Posterior cingulate gyrus (tissue), 11 donors: ENCODE results near the gene GLIPR2.
"Not testable (repeated sequence)": the region's sequence is repeated elsewhere in the genome, so short reads cannot be mapped to it uniquely, and the experiment has no call there.

Experiments used
- DNase-seq, 10 donors: peaks; one replicate each; pipeline versions ENCODE4 v3.0.0 to v3.0.0-alpha.2; 2020 to 2021; ENCODE audit warnings: mixed read lengths in 3 of 10
- intact Hi-C: fragments of 100-400 bp; cut with DNase I; formaldehyde crosslinking; loops from one replicate; pipeline ENCODE4 v1.15.1; 2023

The GLIPR2 gene, protein sequence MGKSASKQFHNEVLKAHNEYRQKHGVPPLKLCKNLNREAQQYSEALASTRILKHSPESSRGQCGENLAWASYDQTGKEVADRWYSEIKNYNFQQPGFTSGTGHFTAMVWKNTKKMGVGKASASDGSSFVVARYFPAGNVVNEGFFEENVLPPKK

DNA sequence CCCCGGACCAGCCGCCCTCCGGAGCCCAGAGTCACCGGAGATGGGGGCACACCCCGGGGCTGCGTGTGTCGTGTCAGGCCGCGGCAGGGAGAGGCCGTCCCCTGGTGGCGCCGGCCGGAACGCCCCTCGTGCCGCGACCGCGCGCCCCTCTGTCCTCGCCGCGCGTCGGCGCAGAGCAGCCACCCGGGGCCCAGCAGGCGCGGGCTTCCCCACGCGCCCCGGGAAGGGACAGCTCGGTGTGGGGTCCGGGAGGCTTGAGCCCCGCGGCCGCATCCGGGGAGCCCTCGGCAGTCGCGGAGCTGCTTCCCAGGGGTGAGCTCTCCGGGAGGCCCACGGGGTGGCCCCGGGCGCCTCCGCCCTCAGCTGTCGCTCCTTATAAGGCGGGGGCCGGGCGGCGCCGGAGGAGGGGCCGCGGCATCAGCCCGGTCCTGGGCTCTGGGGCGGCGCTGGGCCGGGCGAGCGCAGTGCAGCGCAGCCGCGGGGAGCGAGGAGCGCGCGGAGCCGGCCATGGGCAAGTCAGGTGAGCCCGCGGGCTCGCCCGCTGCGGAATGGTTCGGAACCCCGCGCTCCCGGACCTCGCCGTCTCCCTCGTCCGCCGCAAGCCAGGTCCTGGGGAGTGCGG, at the start of gene GLIPR2:
GLIPR2 (plus strand) TSS at position 462 of the 622 bp plus-strand sequence; CDS start at position 508, 46 bp downstream.
- intact Hi-C loops: no loop called here
- DNase-seq: peak; percentile 43 to 97 (median 72)

DNA sequence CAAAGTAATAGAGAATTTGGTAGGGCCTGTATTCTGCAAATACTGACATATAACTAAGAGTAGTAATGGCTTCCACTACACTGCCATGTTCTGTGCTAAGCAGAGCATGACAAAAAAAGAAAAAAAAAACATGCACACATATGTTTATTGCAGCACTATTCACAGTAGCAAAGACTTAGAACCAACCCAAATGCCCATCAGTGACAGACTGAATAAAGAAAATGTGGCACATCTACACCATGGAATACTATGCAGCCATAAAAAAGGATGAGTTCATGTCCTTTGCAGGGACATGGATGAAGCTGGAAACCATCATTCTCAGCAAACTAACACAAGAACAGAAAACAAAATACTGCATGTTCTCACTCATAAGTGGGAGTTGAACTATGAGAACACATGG, 49.5 kb upstream of the GLIPR2 start:
- intact Hi-C loops, DNase-seq: not testable (repeated sequence)

DNA sequence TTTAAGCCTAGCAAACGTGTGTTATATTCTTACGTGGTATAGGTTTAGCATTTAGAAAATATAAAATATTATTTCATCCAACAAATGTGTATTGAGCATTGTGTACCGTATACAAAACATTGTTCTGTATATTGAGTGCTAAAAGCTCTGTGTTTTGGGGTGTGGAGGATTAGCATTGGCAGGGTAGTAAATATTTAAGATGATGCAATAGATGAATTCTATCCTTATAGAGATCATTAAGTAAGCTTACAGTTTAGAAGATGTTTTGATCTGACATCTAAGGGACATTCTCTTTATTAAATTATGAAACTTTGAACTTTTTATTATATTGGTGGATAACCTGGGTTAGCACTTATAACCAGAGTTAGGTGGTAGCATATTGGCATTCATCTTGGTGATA, 48.5 kb upstream of the GLIPR2 start:
- intact Hi-C loops: no loop called here
- no peak for DNase-seq

DNA sequence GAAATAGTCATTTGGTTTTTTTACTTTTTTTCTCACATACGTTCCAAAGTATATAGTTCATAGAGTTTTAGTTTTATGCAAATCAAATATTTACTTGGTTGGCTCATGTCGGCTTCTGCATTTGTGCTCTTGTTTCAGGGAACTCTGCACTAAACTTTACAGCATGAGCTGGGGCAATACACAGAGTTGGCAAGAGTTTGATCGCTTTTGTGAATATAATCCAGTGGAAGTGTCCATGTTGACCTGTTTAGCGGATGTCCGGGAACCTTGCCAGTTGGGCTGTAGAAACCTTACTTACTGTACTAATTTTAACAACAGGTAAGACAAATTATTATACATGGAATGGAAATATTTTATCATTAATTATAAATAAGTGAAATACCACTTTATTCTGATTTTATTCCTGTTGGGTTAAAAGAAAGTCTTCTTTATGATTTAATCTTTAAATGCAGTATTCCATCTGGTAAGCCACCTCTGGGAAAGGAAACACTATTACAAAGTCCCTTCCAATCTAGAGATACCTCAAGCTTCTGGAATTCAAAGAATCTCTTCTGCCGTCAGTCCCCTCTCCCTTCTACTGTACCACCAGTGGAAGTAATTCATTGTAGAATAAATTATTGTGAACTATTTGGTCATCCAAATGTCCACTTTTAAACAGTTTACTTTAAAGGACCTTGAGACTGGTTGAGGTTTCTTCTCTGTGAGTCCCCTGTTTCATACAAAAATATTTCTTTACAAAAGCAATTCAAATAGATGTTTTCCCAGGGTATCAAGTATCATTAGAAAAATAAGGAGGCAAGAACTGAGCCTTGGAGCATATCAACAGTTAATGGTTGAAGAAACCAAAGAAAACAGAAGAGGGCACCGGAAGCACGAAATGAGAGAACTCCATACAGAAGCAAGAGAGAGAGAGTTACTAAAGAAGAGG, 45.2 kb upstream of the GLIPR2 start:
- no peak for DNase-seq
- intact Hi-C loops: no loop called here

DNA sequence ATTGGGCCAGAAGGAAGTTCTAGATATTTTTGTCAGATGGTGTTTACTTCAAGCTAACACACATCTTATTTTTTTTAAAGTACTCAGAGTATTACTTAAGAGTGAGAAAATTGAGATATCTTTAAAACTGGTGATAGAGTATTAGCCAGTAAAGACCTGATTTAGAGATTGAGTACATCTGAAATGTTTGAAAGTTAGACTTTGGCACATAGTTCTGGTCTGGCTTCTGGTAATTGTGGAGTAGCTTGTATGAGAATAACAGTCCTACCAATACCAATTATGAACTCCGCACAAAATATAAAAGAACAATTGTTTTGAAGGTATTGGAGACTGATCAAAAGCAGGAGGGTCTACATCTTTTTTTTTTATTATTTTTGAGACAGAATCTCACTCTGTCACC, 44.5 kb upstream of the GLIPR2 start:
- DNase-seq: no peak
- intact Hi-C loops: no loop called here

DNA sequence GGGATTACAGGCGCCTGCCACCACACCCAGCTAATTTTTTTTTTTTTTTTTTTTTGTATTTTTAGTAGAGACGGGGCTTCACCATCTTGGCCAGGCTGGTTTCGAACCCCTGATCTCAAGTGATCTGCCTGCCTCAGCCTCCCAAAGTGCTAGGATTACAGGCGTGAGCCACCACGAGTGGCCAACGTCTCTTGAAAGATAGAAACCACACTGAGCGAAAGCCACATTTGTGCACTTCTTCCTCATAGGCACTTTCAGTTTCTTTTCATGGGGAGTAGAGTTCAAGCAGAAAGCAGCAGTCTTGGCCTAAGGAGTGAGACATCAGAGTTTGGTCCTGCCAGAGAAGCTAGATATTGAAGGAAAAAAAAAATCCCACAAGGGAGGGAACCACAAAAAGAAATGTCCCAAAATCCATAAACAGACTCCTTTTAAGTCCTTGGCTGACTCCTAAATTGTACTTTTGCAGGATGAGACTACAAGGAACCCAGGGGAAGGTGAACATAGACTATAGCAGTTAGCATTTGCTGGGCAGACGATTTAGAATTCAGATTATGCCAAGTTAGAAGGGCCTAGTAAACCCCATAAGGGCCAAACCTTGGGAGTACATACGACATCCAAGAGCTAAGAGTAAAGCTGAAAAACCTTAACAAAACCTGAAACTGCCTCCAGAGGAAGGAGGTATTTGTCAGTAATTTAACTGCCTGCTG, 43.9 kb upstream of the GLIPR2 start:
- intact Hi-C loops: no loop called here
- no peak for DNase-seq

DNA sequence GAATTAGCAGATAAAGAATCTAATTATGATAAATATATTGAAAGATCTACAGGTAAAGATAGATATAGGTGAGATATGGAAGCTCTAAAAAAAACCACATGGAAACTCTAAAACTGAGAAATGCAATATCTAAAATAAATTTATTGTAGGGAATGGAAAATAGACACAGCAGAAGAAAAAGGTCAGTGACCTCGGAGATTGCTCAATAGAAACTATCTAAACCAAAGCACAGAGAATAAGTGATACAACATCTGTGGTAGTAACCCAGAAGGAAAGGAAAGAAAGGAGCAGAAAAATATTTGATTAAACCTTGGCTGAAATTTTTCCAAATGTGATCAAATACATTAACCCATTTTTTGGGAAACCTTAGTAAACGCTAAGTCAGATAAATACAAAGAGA, 43.1 kb upstream of the GLIPR2 start:
- intact Hi-C loops: no loop called here
- no peak for DNase-seq

DNA sequence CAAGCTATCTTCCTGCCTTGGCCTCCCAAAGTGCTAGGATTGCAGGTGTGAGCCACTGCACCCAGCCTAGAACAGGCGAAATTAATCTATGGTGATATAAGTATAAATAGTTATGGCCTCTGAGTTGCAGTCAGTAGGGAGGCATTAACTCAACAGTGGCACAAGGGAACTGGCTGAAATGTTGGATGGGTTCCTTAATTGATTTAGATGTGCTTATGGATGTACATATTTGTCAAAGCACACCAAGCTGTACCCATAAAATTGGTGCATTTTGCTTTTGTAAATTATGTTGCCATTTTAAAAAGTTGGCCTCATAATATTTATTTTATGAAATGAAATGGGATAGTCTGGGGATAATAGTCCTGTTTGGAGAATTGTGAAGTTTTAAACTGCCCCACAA, 36.8 kb upstream of the GLIPR2 start:
- no peak for DNase-seq
- intact Hi-C loops: no loop called here

DNA sequence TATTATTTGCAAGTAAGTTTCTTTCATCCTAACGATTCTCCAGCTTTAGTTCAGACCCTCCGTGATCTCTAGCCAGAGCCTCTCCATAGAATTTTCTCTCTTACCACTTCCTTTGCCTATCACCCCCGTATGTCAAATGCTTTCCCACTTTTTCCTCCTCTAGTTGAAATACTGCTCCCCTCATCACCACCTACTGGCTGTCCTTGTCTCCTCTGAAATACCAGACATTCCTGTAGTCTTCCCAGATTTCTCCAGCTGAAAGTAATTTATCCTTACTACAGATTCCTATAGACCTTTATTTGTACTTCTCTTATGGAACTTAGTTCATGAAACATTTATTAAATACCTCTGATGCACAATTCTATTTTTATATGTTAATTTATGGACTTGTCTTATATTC, 36.0 kb upstream of the GLIPR2 start:
- DNase-seq: no peak
- intact Hi-C loops: no loop called here

DNA sequence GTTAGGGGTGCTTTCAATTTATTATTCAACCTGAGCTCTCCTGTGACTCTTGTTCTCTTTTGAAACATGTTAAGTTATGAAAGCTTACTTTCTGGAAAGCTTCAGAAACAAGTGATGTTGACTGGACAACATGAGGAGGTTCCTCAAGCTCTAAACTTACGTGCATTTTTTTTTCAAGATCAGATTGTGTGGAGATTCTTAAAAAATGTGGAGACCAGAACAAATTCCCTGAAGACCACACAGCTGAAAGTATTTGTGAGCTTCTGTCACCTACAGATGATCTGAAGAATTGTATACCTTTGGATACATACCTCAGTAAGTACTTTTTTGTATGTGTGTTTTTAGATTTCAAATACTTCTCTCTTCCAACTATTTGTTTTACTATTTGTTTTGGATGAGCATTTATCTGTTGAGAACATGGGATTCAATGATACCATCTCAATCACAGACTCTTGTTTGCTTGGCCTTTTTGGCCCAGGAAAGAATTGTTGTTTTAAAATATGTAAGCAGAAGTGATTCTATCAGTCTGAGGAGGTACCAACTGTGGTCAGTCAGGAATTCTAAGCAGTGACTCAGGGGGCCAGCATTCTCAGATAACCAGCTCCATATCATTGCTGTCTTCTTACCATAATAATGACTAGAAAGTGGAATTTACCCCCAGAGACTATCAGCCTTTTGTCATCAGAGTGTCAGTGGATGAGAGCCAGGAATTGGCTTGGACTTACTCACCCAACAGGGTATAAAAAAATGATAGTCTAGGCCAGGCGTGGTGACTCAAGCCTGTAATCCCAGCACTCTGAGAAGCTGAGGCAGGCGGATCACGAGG, 34.4 kb upstream of the GLIPR2 start:
- no peak for DNase-seq

DNA sequence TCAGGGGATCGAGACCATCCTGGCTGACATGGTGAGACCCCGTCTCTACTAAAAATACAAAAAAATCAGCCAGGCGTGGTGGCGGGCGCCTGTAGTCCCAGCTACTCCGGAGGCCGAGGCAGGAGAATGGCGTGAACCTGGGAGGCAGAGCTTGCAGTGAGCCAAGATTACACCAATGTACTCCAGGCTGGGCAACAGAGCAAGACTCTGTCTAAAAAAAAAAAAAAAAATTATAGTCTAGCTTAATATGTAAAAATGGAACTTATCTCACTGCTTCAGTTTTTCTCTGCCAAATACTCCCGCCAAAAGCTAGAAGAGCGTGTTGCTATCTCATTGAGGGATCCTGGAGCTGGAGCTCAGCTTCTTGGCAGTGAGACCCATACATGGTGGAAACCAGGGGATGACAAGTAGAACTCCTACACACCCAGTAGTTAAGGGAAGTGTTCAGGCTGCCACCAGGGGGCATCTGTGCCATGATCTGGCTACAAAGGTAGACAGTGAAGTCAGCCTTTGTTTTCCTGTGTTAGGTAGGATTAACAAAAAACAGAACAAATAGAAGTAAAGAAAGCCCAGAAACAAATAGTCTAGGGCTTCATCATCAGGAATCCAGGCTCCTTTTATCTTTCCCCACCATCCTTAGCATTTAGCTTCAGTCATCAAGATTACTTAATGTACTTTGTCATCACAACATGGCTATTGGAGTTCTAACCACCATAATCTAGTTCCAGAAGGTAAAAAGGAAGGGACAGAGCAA, 33.6 kb upstream of the GLIPR2 start:
- DNase-seq: peak; percentile 59 to 95 (median 82)
- intact Hi-C loops: loop anchor here (1.0 kb wide), 1 partner anchor 63 kb away; no protein-coding TSS in a partner anchor

More for the DNA sequence above, 34.4 kb upstream of the GLIPR2 start:
- intact Hi-C loops: no loop called here

DNA sequence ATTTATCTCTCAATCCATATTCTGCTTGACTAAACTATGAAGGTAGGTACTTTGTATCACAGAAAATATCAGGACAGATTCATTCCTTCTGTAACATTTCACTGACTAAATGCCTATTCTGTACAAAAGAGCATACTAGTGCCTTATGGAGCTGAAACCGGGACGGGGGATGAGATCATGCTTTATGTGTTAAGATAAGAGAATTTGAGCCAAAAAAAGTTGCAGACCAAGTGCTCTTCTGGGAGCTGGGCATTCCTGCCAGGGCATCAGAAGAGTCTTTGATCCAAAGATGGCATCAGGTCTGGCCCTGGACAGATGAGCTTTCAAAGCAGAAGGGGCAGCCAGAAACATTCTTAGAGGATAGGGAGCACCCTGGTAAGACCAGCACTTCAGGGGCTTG, 27.5 kb upstream of the GLIPR2 start:
- intact Hi-C loops: no loop called here
- DNase-seq: no peak

DNA sequence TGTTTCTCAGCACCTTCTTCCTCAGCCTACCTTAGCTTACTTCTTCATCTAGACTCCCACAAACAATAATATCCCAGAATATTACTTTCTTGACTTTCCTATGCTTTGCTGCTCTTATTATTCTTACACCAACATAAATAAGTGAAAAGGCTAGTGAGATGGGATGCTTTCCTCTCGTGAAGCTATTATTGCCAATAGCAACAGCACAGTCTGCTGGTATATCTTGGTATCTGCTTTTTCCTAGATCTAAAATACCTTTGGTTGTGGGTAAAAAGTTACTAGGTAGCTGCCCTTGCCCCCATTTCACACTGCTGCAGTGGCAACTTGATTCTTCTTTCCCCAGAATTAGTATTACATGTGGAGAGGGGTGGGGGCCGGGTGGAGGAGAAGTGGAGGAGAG, 26.1 kb upstream of the GLIPR2 start:
- intact Hi-C loops: no loop called here
- no peak for DNase-seq

DNA sequence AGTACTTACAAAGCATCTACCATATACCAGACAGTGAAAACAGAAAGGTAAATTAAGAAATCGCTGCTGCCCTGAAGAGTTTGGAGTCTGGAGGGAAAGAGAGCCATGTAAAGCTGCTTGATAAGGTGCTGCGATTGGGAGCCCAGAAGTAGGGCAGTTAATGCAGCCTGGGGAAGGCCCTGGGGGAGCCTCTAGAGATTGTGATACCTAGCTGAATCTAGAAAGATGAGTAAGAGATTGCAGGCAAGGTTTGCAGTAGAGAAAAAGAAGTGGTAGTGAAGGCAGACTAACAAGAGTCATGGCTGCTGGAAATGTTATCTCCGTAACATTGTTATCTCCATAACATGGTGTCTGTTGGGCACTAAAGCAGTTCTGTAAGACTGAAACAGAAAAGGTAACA, 24.0 kb upstream of the GLIPR2 start:
- intact Hi-C loops: no loop called here
- DNase-seq: no peak

DNA sequence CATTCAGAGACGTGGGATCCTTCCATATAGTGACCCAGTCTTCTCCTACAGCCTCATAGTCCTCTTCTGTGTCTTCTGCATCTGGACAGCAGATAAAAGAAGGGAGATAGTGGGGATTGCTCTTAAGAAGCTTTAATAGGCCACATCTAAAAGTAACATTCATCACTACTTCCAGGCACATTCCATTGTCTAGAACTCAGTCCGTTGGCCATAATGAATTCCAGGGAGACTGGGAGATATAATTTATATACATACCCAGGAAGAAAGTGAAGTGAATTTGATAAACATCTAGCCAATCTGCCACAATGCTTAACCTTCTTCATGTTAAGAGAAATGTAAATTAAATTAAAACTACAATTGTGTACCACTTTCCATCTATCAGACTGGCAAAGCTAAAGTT, 22.5 kb upstream of the GLIPR2 start:
- DNase-seq: no peak
- intact Hi-C loops: no loop called here

DNA sequence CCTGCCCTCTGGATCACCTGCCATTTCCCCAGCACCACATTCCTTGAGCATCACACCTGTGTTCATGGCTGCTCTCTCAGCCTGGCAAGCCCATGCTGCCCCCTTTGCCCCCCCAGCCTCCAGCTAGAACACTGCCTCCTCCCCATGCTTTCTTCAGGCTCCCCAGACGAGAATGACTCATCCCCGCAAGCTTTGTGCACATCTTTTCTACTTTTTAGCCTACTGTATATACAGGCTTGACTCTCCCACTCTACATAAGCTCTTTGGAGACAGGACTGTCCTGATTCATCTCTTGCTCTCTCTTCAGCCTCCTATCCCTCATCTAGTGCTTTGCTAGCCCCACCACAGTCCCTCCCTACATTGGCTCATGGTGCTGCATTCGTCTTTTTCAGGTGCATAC, 19.9 kb upstream of the GLIPR2 start:
- intact Hi-C loops: no loop called here

DNA sequence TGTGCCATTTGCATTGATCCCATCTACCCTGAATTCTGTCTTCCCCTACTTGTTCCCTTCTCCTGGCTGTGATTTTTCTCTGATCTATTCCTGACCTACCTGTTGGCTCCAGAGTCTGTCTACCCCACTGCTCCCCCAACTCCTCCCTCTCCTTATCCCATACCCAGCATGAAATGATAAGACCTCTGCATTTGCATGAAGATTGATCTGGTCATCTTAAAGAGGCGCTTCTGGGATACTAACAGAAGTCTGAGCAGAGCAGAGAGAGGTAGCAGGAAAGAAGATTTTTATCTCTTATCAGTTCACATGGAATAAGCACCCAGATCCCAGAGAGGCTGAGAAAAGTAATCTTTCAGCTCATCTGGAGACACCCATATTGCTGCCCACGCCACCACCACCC, 18.3 kb upstream of the GLIPR2 start:
- intact Hi-C loops: no loop called here
- no peak for DNase-seq

More for the DNA sequence above, 19.9 kb upstream of the GLIPR2 start:
- DNase-seq: no peak

DNA sequence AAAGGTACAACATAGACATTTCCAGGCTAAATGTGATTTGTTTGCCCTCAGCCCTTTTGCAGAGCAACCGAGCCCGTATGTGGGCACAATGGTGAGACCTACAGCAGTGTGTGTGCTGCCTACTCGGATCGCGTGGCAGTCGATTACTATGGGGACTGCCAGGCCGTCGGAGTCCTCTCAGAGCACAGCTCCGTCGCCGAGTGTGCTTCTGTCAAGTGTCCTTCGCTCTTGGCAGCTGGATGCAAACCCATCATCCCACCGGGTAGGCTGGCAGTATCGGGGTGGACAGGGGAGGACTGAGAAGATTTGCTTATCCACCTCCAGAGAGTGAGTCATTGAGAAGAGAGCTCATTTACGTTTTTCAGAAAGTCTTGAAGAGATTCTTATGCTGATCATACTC, 17.8 kb upstream of the GLIPR2 start:
- intact Hi-C loops: no loop called here
- peak in 5 of 10 donors; percentile 29 to 90 (median 80) for DNase-seq

DNA sequence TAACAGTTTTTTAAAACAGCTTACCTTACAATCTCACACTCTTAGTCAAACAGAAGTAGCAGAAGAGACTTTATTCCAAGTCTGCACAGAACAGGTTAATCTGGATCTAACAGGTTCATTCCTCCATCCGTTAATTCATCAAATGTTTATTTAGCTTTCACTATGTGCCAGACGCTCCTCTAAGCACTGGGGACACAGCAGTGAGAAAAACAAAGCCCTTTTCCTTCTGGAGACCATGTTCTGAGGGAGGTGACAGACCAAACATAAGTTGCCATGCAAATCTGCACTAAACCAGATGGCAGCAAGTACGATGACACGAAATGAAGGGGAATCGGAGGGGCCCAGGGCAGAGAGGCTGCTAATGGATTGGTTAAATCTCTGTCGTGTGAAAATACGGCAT, 17.1 kb upstream of the GLIPR2 start:
- intact Hi-C loops: no loop called here
- no peak for DNase-seq
